ENCODE results near the gene SCARF1. TPM values are rescaled to one million over a fixed set of nuclear protein-coding genes. Genes with fewer than 3 reads are reported as not detected.

SCARF1 gene
- total RNA-seq, 1 donor from 2014 or later: 10.9 TPM

DNA sequence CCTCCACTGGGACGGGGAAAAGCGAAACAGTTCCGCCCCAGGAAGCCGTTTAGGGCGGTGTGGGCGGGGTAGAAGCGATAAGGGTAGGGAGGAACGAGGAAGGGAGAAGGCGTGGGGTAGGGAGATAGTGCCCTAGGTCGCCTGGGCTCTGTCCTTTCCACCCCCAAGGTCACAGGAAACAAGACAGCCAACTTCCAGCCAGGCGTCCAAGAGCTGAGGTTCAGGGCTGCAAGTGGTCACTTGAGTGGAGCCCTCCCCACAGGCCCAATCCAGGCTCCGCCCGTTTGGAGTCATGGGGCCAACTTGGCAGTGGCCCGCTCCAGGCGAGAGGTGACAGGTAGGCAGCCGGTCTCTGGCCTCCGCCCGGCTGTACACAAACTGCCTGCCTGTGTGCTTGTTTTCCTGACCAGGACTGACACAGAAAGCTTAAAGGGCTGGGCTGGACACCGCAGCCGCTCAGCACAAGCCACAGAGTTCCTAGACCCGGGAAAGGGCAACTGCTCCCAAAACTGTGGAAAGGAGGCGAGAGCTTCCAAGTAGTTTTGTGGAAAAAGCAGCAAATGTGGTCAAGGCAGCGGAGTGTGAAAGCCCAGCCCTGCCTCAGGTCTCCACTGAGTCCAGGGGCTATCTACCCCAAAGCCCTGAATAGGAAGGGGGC, 4.4 kb upstream of the SCARF1 start, which contains the start of gene RILP:
Gene RILP (minus strand): TSS at position 23 of the 658 bp plus-strand sequence. CDS start 62 bp downstream, outside the sequence.
- peak; percentile 94 for DNase-seq (ENCODE audit: low spot score)
- intact Hi-C loops (cut with DNase I): loop anchor here (2.0 to 10.0 kb wide), 4 partner anchors 19 to 385 kb away; no protein-coding TSS in a partner anchor

DNA sequence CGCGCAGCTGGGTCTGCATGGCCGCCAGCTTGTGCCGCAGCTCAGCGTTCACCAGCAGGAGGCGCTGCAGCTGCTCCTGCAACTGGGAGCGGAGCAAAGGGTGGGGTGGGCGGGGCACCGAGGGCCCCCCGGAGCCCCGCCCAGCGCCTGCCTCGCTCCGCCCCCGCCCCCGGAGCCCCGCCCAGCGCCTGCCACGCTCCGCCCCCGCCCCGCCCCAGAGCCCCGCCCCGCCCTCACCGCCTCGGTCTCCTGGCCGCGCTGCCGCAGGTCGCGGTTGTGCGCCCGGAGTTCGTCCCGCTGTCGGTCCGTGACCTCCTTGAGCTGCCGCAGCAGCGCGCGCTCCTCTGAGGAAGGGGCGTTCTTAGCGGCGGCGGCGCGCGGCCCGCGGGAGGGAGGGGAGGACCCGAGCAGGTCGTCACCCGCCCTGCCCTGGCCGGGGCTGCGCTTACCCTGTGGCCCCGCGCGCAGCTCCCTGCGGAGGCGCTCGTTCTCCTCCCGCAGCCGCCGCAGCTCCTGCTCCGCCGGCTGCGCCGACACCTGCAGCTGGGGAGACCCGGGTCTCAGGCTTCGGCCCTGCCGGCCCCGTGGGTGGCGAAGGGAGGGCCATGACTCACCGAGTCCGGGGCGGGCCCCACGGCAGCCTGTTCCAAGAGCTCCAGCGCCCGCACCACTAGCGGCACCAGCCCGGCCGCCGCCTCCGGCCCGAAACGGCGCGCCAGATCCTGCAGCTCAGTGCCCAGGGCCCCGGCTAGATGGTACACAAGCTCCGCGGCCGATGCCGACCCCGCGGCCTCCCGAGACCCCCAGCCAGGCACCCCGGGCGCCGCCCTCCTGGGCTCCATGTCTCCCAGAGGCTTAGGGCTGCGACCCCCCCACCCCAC, 3.7 kb upstream of the SCARF1 start:
- intact Hi-C loops (cut with DNase I): loop anchor here (2.0 to 10.0 kb wide), 3 partner anchors 66 to 384 kb away; no protein-coding TSS in a partner anchor
- peak; percentile 98 for DNase-seq (ENCODE audit: low spot score)

DNA sequence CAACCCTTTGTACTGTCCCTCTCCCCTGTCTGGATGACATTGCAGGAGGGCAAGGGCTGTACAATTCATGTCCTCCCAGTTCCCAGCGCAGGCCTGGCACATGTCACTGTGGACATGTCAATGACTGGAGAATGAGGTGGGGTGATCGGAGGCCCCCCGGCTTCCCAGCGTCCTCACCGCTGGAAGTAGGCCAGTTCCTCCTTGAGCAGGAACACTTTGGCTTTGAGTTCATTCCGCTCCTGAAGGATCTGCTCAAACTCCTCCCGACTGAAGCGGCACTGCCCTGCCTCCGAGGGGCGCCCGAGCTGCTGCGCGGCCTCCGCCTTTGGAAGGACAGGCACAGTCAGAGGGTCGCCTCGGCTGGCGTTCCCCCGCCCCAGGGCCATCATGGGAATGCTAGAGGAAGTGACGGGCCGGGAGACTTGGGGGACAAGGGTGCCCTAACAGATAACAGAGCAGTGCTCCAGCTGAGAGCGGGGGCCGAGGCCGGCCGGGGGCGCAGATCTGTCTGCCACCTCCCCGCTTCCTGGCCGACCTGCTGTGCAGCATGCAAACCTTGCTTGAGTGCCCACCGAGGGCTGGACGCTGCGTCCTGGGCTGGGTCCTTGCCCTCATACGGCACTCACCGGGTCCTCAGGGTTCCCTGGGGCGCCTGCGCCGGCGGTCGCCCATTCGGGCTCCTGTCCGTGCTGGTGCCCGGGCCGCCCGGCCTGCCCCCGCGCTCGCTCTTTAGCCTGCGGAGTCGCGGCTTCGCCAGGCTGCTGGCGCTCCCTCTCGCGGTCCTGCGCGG, 2.8 kb upstream of the SCARF1 start:
- DNase-seq (ENCODE audit: low spot score): peak; percentile 85
- intact Hi-C loops (cut with DNase I): loop anchor here (2.0 to 10.0 kb wide), 3 partner anchors 66 to 384 kb away; no protein-coding TSS in a partner anchor

DNA sequence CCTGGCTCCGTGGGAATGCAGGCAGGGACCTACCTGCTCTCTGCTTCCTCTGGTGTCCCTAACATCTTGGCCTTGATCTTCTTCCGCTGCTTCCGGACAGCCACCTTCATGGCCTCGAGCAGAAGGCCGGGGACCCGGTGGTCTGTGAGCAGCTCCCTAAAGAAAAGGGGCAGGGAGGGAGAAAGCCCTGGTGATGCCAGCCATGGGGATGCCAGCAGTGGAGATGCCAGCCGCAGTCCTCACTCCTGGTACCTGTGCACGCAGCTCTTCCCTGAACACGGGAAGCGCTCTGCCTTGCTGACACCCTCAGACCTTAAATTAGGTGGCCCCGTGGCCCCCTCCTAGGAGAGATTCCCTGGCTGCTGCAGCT, 2.3 kb upstream of the SCARF1 start:
- no peak for DNase-seq (ENCODE audit: low spot score)
- intact Hi-C loops (cut with DNase I): loop anchor here (2.0 to 10.0 kb wide), 3 partner anchors 67 to 383 kb away; no protein-coding TSS in a partner anchor

DNA sequence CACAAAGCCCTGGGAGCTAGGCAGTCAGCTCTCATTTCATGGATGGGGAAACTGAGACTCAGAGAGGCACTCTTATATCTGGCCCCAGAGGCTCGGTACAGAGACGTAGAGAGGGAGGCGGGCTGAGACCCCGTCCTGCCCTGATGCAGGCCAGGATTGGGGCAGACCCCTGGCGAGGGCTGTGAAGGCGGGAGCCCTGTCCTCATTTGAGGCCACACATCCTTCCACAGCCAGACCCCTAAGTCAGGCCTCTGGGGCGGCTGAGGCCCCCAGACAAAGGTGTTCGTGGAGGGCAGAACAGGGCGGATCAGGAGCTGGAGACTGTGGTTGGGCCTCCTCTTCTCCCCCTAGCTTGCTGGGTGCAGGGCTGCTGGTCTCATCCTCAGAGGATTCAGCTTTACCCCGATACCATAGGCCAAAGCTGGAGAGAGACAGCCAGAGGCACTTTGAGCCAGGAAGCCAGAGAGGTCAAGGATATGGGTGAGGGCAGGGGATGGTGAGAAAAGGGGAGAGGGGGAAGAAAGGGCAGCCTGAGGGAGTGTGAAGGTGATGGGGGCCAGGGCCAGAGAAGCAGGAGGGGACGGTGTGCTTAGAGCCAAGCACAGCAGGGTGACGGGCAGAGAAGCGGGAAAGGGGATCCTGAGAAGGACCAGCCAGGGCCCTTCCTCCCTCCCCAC, 805 bp upstream of the SCARF1 start:
- no peak for DNase-seq (ENCODE audit: low spot score)
- intact Hi-C loops (cut with DNase I): loop anchor here (10.0 kb wide), 1 partner anchor 382 kb away; no protein-coding TSS in a partner anchor

DNA sequence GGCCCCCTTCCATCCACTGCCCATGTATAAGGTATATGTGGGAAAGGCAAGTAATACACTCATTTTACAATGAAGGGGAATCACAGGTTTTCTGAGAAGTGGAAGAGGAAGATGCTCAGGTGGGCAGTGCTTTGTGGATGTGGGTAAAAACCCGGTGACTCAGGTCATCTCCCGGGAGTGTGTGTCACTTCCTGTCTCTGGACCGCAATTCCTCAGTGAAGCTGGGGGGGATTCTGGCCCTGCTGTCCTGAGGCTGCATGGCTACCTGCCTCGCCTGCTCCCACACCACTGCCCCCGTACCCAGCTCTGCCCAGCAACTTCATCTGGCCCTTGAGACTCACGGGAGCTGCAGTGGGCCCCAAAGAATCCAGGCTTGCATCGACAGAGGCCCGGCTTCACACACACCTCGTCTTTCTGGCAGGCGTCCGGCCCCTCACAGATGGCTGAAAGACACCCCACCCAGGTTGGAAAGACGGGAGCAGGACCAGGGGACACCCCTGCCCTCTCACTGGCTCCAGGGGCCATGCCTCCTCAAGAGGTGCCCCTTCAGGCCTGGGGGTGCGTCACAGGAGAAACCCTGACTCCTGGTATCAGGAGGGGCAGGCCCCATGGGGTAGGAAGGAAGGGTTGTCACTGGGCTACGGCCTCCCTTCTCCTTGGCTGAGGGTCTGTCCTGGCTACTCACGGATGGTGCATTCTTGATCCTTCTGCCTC, 882 bp downstream of the SCARF1 start:
- intact Hi-C loops (cut with DNase I): loop anchor here (2.0 to 10.0 kb wide), 2 partner anchors 14 to 380 kb away; no protein-coding TSS in a partner anchor
- DNase-seq (ENCODE audit: low spot score): peak; percentile 82

DNA sequence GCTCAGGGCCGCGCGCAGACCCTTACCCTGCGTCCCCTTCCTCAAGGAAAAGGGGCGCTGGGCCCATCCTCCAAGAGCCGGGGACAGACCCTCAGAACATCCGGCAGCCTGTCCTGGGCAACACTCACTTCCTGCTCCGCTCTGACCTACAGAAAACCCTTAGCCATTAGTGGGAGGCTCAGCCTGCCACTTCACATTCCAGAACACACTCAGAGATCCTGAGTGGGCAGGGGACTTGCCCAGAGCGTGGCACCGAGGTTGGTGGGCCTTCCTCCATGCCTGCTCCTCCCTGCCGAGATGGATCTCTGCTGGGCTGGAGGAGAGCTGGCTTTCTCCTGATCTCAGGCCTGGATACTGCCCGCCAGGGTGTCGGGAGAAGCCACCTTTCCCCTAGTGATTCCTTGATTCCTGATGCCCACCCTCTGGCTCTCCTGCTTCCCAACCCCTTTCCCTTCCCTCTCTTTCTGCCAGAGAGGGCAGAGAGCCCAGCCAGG, 1.5 kb downstream of the SCARF1 start:
- intact Hi-C loops (cut with DNase I): loop anchor here (2.0 to 10.0 kb wide), 2 partner anchors 13 to 379 kb away; no protein-coding TSS in a partner anchor
- no peak for DNase-seq (ENCODE audit: low spot score)

DNA sequence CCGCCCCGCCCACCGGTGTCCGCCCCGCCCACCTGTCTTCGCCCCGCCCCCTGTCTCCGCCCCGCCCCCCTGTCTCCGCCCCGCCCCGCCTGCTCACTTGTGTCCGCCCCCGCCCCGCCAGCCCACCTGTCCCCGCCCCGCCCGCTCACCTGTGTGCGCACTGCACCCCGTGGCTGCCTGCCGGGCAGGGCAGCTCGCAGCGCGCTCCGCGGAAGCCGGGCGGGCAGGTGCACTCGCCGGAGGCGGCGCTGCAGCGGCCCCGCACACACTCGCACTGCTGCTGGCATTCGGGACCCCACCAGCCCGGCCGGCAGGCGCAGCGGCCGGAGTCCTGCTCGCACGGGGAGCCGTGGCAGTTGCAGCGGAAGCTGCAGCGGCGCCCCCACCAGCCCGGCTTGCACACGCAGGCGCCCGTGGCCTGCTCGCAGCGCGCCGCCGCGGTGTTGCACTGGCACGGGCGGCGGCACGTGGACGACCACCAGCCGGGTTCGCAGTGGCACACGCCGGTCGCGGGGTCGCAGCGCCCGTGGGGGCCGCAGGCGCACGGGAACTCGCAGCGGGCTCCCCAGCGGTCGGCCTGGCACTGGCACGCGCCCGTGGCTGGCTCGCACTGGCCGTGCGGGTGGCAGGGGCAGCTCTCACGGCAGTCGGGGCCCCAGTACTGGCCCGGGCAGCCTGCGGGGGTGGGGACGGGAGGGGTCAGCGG, 2.1 kb downstream of the SCARF1 start:
- DNase-seq (ENCODE audit: low spot score): no peak
- intact Hi-C loops (cut with DNase I): loop anchor here (10.0 kb wide), 1 partner anchor 379 kb away; no protein-coding TSS in a partner anchor

DNA sequence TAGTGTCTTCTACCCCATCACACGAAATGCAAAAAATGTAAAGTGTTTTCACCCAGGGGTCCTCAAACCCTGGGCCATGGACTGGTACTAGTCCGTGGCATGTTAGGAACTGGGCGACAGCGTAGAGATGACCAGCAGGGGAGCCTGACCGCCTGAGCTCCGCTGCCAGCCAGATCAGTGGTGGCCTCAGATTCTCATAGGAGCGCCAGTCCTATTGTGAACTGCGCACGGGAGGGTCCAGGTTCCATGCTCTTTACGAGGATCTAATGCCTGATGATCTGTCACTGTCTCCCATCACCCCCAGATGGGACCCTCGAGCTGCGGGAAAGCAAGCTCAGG, 4.5 kb downstream of the SCARF1 start:
- no peak for DNase-seq (ENCODE audit: low spot score)
- intact Hi-C loops (cut with DNase I): loop anchor here (10.0 kb wide), 1 partner anchor 376 kb away; no protein-coding TSS in a partner anchor

DNA sequence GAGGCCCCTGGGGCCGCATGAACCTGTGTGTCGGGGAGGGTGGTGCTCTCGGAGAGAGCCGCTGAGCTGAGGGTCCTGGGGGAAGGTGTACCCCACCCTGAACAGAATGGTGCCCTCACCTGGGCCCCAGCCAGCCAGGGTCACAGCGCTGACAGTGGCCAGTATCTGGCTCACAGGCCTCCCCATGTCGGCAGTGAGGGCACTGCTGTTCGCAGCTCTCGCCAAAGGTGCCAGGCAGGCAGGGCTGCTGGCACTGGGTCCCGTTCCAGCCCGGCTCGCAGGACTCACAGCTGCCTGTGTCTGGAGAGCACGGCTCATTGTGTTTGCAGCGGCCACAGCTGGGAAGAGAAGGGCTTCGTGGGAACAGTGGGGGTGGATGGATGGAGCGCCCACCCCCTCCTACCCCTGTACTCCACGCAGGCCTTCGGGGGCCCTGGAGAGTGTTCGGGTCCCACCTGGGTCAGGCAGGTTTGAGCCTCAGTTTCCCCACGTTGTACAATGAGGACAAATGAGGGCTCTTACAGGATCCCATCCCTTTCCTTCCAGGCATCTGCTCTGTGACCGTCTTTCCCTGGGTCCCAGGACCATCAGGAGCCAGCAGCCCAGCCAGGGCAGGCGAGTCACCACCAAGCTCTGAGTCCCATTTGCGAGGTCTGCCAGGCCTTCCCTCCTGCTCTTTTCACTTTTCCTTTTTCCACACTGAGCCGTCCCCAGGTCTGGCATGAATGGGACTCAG, 5.0 kb downstream of the SCARF1 start:
- intact Hi-C loops (cut with DNase I): loop anchor here (10.0 kb wide), 1 partner anchor 376 kb away; no protein-coding TSS in a partner anchor
- no peak for DNase-seq (ENCODE audit: low spot score)

DNA sequence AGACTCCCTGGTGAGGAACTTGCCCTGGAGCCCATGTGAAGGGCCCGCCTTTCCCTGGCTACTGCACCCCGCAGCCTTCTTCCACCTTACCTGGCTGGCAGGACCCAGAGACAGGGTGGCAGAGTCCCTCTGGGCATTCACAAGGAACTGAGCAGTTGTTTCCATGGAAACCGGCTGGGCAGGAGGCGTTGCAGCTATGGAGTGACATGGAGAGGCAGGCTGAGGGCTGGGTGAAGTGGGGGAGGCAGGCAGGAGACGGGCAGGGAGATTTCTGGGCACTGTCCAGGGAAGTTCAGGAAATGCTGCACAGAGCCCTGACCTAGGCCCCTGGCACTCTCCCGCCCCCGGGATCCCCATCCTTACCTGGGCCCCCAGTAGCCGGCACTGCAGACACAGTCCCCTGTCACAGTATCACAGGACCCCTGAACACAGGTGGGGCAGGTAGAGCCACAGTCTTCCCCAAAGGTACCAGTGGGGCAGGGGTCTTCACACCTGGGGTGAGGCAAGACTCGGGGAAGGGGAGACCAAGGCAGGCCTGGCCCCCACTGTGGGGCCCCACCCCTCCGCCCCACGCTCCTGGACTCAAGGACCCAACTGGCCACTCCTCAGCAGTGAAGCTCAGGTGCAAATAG, 5.9 kb downstream of the SCARF1 start:
- intact Hi-C loops (cut with DNase I): loop anchor here (10.0 kb wide), 1 partner anchor 375 kb away; no protein-coding TSS in a partner anchor
- DNase-seq (ENCODE audit: low spot score): no peak

DNA sequence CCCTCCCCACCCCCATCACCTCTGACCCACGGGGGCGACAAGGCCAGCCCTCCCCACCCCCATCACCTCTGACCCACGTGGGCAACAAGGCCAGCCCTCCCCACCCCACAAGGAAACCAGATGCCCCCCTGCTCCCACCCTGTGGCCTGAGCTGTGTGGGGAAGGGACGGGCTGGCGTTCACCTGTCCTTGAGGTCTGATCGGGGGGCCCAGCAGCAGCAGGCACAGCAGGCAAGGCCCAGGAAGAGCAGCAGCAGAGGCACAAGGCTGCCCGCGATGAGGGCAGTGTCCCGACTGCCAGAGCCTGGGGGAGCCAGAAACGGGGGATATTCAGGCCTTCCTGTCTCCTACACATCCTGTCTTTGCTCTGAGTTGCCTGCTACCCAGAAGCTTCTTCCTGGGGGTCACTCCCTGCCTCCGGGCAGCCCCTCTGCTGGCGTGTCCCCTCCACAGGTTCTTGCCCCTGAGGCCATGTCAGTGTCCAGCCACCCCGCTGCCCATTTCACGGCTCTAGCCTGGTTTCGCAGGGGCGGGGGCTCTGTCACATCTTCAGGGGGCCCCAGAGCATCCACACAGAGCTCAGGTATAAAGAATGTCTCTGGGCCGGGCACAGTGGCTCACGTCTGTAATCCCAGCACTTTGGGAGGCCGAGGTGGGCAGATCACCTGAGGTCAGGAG, 6.8 kb downstream of the SCARF1 start:
- DNase-seq (ENCODE audit: low spot score): no peak
- intact Hi-C loops (cut with DNase I): no loop called here

DNA sequence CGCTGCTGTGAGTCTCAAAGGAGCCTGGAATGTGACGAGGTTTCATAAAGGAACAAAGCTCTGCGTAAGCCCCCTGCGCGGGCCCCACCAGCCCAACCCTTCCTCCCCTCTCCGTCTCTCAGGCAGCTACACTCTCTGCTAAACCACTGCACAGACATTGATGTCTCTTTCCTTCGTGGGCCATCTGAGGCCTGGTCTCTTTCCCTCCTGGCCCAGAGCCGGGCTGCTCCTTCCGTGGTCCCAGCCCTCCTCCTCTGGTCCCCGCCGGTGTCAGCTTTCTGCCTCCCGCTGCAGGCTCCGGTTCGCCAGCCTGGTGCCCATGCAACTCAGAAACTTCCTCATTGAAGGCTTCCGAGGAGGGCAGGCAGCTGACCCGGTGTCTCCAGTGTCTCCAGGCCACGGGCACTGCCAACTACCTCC, 7.4 kb downstream of the SCARF1 start:
- DNase-seq (ENCODE audit: low spot score): no peak
- intact Hi-C loops (cut with DNase I): no loop called here

DNA sequence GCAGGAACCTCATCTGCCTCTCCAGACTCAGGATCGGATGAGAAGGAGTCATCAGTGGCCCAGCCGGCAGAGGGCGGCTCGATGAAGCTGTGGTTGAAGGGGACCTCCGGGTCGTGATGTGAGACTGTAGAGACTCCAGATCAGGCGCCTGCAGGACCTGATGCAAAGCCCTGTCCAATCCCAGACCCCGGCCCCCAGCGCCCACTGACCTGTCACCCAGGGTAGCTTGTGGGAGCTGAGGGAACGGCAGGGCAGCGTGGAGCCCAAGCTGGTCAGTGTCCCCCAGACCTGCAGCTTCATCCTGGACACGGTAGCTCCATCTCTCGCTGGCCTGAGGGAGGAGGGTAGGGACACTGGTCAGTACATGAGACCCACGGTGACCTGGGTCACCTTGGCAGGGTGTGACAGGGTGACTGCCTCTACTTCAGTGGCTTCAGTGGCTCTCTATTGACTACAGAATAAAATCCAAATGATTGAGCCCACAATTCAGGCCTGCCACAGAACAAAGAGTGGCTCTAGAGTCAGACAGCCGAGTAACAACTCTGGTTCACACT, 8.7 kb downstream of the SCARF1 start:
- DNase-seq (ENCODE audit: low spot score): no peak
- intact Hi-C loops (cut with DNase I): no loop called here

DNA sequence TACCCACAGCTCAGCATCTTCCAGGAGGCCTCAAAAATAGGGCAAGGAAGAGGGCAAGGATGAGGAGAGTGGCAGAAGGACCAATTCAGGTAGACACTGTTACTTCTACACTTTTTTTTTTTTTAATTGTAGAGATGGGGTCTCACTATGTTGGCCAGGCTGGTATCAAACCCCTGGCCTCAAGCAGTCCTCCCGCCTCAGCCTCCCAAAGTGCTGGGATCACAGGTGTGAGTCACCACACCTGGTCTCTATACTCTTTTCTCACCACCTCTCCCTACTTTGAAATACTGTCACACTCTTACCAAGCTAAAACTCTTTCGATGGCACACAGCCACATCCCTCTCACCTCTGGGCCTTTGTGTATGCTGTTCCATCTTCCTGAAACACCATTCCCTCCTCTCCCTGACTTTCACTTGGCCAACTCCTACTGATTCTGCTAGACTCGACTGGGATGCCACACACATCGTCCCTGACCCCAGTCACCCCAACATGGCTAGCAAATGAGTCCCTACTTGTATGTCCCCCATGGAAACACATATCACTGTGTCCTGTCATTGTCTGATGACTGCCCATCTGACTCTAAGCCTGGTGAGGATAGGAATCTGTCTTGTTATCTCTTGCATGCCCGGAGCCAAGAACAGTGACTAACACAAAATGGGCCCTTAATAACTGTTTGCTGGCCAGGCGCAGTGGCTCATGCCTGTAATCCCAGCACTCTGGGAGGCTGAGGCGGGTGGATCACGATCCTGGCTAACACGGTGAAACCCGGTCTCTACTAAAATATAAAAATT, 9.7 kb downstream of the SCARF1 start:
- DNase-seq (ENCODE audit: low spot score): no peak
- intact Hi-C loops (cut with DNase I): no loop called here
